Heart left ventricle (tissue), 16 donors: ENCODE measurements around the gene DYTN. TPM values are rescaled to one million over a fixed set of nuclear protein-coding genes. Genes with fewer than 3 reads are reported as not detected.
"Not testable (repeated sequence)": the region's sequence is repeated elsewhere in the genome, so short reads cannot be mapped to it uniquely, and the experiment has no call there.

Experiments
- ATAC-seq, 4 donors: fragments of 200-7000 bp; cut with Tn5 transposase; one replicate each; pipeline ENCODE4 v1.9.1; 2020 to 2022; ENCODE audit warnings: moderate library complexity in 4 of 4, mild to moderate bottlenecking in 3 of 4, moderate number of reproducible peaks in 1 of 4
- DNase-seq, 5 donors: peaks; one replicate each; pipeline ENCODE4 v3.0.0-alpha.2; 2020
- H3K27ac ChIP-seq, 12 donors: fragments of 200-600 bp; sonication (generic) in 4 of 12; one replicate each; pipeline versions ENCODE4 v1.5.0 to v1.8.0; 2016 to 2022; ENCODE audit warnings: mild to moderate bottlenecking in 2 of 12
- H3K27me3 ChIP-seq, 9 donors: fragments of 200-600 bp; sonication (generic) in 2 of 9; one replicate each; pipeline versions ENCODE4 v1.5.1 to v1.8.0; 2016 to 2022; ENCODE audit warnings: mild to moderate bottlenecking in 3 of 9
- H3K36me3 ChIP-seq, 9 donors: fragments of 200-600 bp; sonication (generic) in 2 of 9; one replicate each; pipeline versions ENCODE4 v1.5.0 to v1.8.0; 2018 to 2022; ENCODE audit warnings: mild to moderate bottlenecking in 2 of 9
- H3K4me1 ChIP-seq, 12 donors: fragments of 200-600 bp; sonication (generic) in 4 of 12; one replicate each; pipeline versions ENCODE4 v1.5.0 to v1.8.0; 2016 to 2022; ENCODE audit warnings: mild to moderate bottlenecking in 3 of 12
- H3K4me3 ChIP-seq, 12 donors: fragments of 200-600 bp; sonication (generic) in 4 of 12; one replicate each; pipeline versions ENCODE4 v1.5.0 to v1.8.0; 2017 to 2022; ENCODE audit warnings: mild to moderate bottlenecking in 9 of 12, moderate library complexity in 4 of 12
- H3K9me3 ChIP-seq, 12 donors: fragments of 200-600 bp; sonication (generic) in 4 of 12; one replicate each; pipeline versions ENCODE4 v1.5.0 to v1.8.0; 2016 to 2022; ENCODE audit warnings: mild to moderate bottlenecking in 1 of 12
- CTCF ChIP-seq, 12 donors: fragments of 200-600 bp; sonication (generic) in 4 of 12; IDR thresholded peaks; one replicate each; pipeline versions ENCODE4 v1.5.0 to v1.8.0; 2018 to 2022; ENCODE audit warnings: antibody characterized with exemption in 12 of 12, mild to moderate bottlenecking in 5 of 12
- POLR2A ChIP-seq, 2 donors: fragments of 450-650 bp; IDR thresholded peaks; one replicate each; pipeline ENCODE4 v1.6.1; 2017; ENCODE audit warnings: antibody characterized with exemption in 2 of 2, mild to moderate bottlenecking in 2 of 2, moderate library complexity in 2 of 2
- WGBS, 4 donors: extraction: QIAGEN DNeasy Blood & Tissue Kit in 2 of 4; methylation state at CpG; one replicate each; pipeline versions ENCODE4 v1.1.5 to v1.1.7; 2013 to 2018; 5-methylcytosine and 5-hydroxymethylcytosine counted together
- intact Hi-C, 10 donors: fragments of 100-400 bp; cut with DNase I; formaldehyde crosslinking; loops; one replicate each; pipeline versions ENCODE4 v1.11.1 to v1.14.2; 2022
- polyA plus RNA-seq, 2 donors: library from polyadenylated mRNA; stranded (reverse); fragments of 200-250 nt; gene quantifications; one replicate each; pipeline ENCODE4 v1.2.3, GENCODE V29; 2013
- total RNA-seq, 9 donors: library from RNA; depleted of rRNA in 2 of 9; stranded (reverse); fragments of >200 nt in 2 of 9; fragmentation: NEBNext Ultra II Directional in 3 of 9; extraction: Animal tissue kit (Norgen Biotek cat#: 25700) in 3 of 9; gene quantifications; one replicate each; pipeline versions ENCODE4 v1.1.0 to v1.2.4, GENCODE V29; 2016 to 2023
- donor health status: ischemic (EF 13 %, LVEDD 7.1; RV severe dilation, severe dysfunction).
- donor health status: healthy with polysubstance abuse.
- donor health status: DM: no; HTN: yes; CAD: no.
- donor health status: DM: no; HTN: no; CAD: no.
- donor health status: ischemic (EF 25% LVEDD 6.9; RV normal size, moderate dysfunction).
- donor health status: ischemic (EF 25% LVEDD 5.7; RV mildly dilated, moderate dysfunction).
- donor health status: healthy.
- donor health status: DM: yes; HTN: yes; CAD: no.
- donor health status: ischemic (EF 35%, LVEDD 5.7; RV mildly dilated, moderate dysfunction).
- donor health status: nonischemic (EF 11% LVEDD 7.7; RV severe dilation, severe dysfunction).
- donor health status: DM: yes; HTN: yes; CAD: no.
- donor health status: PGD.
- donor health status: ischemic (EF 29% LVEDD 5.4; RV normal size, mild dysfunction).
- donor health status: nonischemic (EF 23%, LVEDD 6.1; RV moderate dilation, normal function).

DYTN gene
- total and polyA plus RNA-seq, 11 donors = not detected

- Histone ChIP-seq H3K36me3 (no peaks in the 10 kb centered on the region), H3K9me3 (peaks cover 0 to 8% (median 0%) of the 10 kb centered on the region in 12 donors), H3K4me1 (peaks cover 0 to 2% (median 0%) of the 10 kb centered on the region in 12 donors), H3K27ac (no peak overlapping the region), H3K4me3 (no peak overlapping the region), H3K27me3 (no peaks in the 10 kb centered on the region)
- intact Hi-C loops = no loop called here
- TF ChIP-seq CTCF (IDR thresholded peaks at IDR 0.05) (no peak), POLR2A (IDR thresholded peaks at IDR 0.05) (no peak)
- 92 to 97% (median 92%) methylated on average over 1 of the region's 1 CpG for WGBS, 4 donors
- ATAC-seq = no peak
- DNase-seq = no peak
Observed at GRCh38 chr2:206723288-206723687, 5.1 kb upstream of the DYTN start.

GRCh38 chr2:206721256-206721920 lies 3.2 kb upstream of the DYTN start:
- ATAC-seq = no peak
- TF ChIP-seq POLR2A (IDR thresholded peaks at IDR 0.05) = no peak
- TF ChIP-seq CTCF (IDR thresholded peaks at IDR 0.05) = no peak
- WGBS, 4 donors = 81 to 89% (median 86%) methylated on average over 4 of the region's 4 CpGs

GRCh38 chr2:206716623-206717022 lies 1.6 kb downstream of the DYTN start:
- no peak for TF ChIP-seq CTCF (IDR thresholded peaks at IDR 0.05)
- TF ChIP-seq POLR2A (IDR thresholded peaks at IDR 0.05) = no peak
- Histone ChIP-seq H3K4me3 (no peak overlapping the region), H3K9me3 (peaks cover 0 to 8% (median 0%) of the 10 kb centered on the region in 12 donors), H3K36me3 (no peaks in the 10 kb centered on the region), H3K4me1 (no peaks in the 10 kb centered on the region), H3K27me3 (no peaks in the 10 kb centered on the region), H3K27ac (no peak overlapping the region)
- DNase-seq (no peak), ATAC-seq (no peak)
- intact Hi-C loops = no loop called here
- WGBS, 4 donors = 66 to 81% (median 74%) methylated on average over 3 of the region's 3 CpGs

More at GRCh38 chr2:206721256-206721920, 3.2 kb upstream of the DYTN start:
- Histone ChIP-seq H3K36me3 (no peaks in the 10 kb centered on the region), H3K27me3 (no peaks in the 10 kb centered on the region), H3K27ac (no peak overlapping the region), H3K9me3 (peaks cover 0 to 8% (median 0%) of the 10 kb centered on the region in 12 donors), H3K4me3 (no peak overlapping the region), H3K4me1 (no peaks in the 10 kb centered on the region)
- no peak for DNase-seq
- intact Hi-C loops = no loop called here

GRCh38 chr2:206715183-206715582 lies 3.0 kb downstream of the DYTN start:
- H3K27me3 ChIP-seq, DNase-seq, H3K36me3 ChIP-seq, H3K9me3 ChIP-seq, ATAC-seq, H3K27ac ChIP-seq, H3K4me3 ChIP-seq, intact Hi-C loops, H3K4me1 ChIP-seq: not testable (repeated sequence)
- 30 to 48% (median 39%) methylated on average over 2 to 4 of the region's 4 CpGs for WGBS, 4 donors

GRCh38 chr2:206713746-206714145 lies 4.5 kb downstream of the DYTN start:
- H3K4me3 ChIP-seq = no peak overlapping the region
- H3K9me3 ChIP-seq = no peaks in the 10 kb centered on the region
- ATAC-seq (no peak), DNase-seq (no peak)
- H3K27me3 ChIP-seq = no peaks in the 10 kb centered on the region
- no peaks in the 10 kb centered on the region for H3K36me3 ChIP-seq
- WGBS, 4 donors = 67 to 77% (median 76%) methylated on average over 4 of the region's 4 CpGs
- H3K4me1 ChIP-seq = no peaks in the 10 kb centered on the region
- intact Hi-C loops = no loop called here
- TF ChIP-seq CTCF (IDR thresholded peaks at IDR 0.05) (no peak), POLR2A (IDR thresholded peaks at IDR 0.05) (no peak)
- H3K27ac ChIP-seq = peak overlapping the region in 1 of 12 donors; percentile 23
